Upper lobe of left lung (tissue), 6 donors: ENCODE data around the gene ANKRD40CL. TPM values are rescaled to one million over a fixed set of nuclear protein-coding genes. Genes with fewer than 3 reads are reported as not detected.

ENCODE experiments used
- ATAC-seq, 2 donors: fragments of 200-7000 bp; cut with Tn5 transposase; one replicate each; pipeline ENCODE4 v1.9.1; 2022; ENCODE audit warnings: mild to moderate bottlenecking in 2 of 2, moderate library complexity in 2 of 2; ENCODE audit not compliant: low FRiP score in 2 of 2
- DNase-seq, 2 donors: peaks; one replicate each; pipeline ENCODE4 v3.0.0-alpha.2; 2019 to 2020
- H3K27ac ChIP-seq, 4 donors: fragments of 200-600 bp; sonication (generic); one replicate each; pipeline ENCODE4 v1.5.1; 2016 to 2019
- H3K27me3 ChIP-seq, 4 donors: fragments of 200-600 bp; sonication (generic); one replicate each; pipeline ENCODE4 v1.5.1; 2017 to 2019
- H3K36me3 ChIP-seq, 4 donors: fragments of 200-600 bp; sonication (generic); one replicate each; pipeline ENCODE4 v1.5.1; 2016 to 2019
- H3K4me1 ChIP-seq, 4 donors: fragments of 200-600 bp; sonication (generic); one replicate each; pipeline ENCODE4 v1.5.1; 2018 to 2019
- H3K4me3 ChIP-seq, 4 donors: fragments of 200-600 bp; sonication (generic); one replicate each; pipeline ENCODE4 v1.5.1; 2017 to 2019; ENCODE audit warnings: mild to moderate bottlenecking in 2 of 4, moderate library complexity in 1 of 4
- H3K9me3 ChIP-seq, 4 donors: fragments of 200-600 bp; sonication (generic); one replicate each; pipeline ENCODE4 v1.5.1; 2018 to 2019
- CTCF ChIP-seq, 6 experiments: fragments of 450-650 bp in 4 of 6; fragments of 200-600 bp in 2 of 6; sonication (generic) in 2 of 6; IDR thresholded peaks; one replicate each; pipeline ENCODE4 v1.5.1; 2016 to 2019; ENCODE audit warnings: antibody characterized with exemption in 6 of 6
- EP300 ChIP-seq, 4 donors: sonication (generic); formaldehyde crosslinking; IDR thresholded peaks; one replicate each; pipeline ENCODE4 v1.5.1; 2017; ENCODE audit warnings: antibody characterized with exemption in 4 of 4, control low read depth in 2 of 4
- POLR2A ChIP-seq, 4 donors: fragments of 450-650 bp; IDR thresholded peaks; one replicate each; pipeline ENCODE4 v1.5.1; 2016 to 2017; ENCODE audit warnings: antibody characterized with exemption in 4 of 4, mild to moderate bottlenecking in 2 of 4
- POLR2AphosphoS5 ChIP-seq, 2 donors: sonication (generic); formaldehyde crosslinking; IDR thresholded peaks; one replicate each; pipeline ENCODE4 v1.5.1; 2017; ENCODE audit warnings: antibody characterized with exemption in 2 of 2
- WGBS, 2 donors: methylation state at CpG; one replicate each; pipeline ENCODE4 v1.1.5; 2017 to 2018; 5-methylcytosine and 5-hydroxymethylcytosine counted together
- total RNA-seq, 6 donors: library from RNA; depleted of rRNA in 4 of 6; stranded (reverse); fragments of >200 nt in 4 of 6; gene quantifications; one replicate each; pipeline versions ENCODE4 v1.1.0 to v1.2.1, GENCODE V29; 2016 to 2021
- donor health status: DM: no; HTN: no; CAD: no; lungs with moderate emphysema.
- donor health status: DM: no; HTN: yes; CAD: no; lungs with severe emphysema.

The ANKRD40CL gene
- total RNA-seq, 6 donors from 2014 or later, result not detected

- H3K4me3 ChIP-seq, result no peak overlapping the region
These were observed 36.4 kb upstream of the ANKRD40CL start for GRCh38 chr17:50803676-50804075.

GRCh38 chr17:50802609-50803571 lies 35.6 kb upstream of the ANKRD40CL start:
- 86 to 91% methylated on average over 11 to 12 of the region's 12 CpGs for WGBS, 2 donors
- no peak overlapping the region for H3K4me3 ChIP-seq
- H3K27ac ChIP-seq, result no peak overlapping the region
- H3K36me3 ChIP-seq, result no peaks in the 10 kb centered on the region
- no peaks in the 10 kb centered on the region for H3K9me3 ChIP-seq
- no peak for DNase-seq
- H3K27me3 ChIP-seq, result no peaks in the 10 kb centered on the region
- no peaks in the 10 kb centered on the region for H3K4me1 ChIP-seq
- TF ChIP-seq EP300 (IDR thresholded peaks at IDR 0.05), result no peak
- no peak for TF ChIP-seq POLR2A (IDR thresholded peaks at IDR 0.05)
- no peak for TF ChIP-seq POLR2AphosphoS5 (IDR thresholded peaks at IDR 0.05)
- no peak for TF ChIP-seq CTCF (IDR thresholded peaks at IDR 0.05)
- ATAC-seq, result no peak

More at GRCh38 chr17:50803676-50804075, 36.4 kb upstream of the ANKRD40CL start:
- no peaks in the 10 kb centered on the region for H3K9me3 ChIP-seq
- 88 to 93% methylated on average over 6 of the region's 6 CpGs for WGBS, 2 donors
- no peak for TF ChIP-seq EP300 (IDR thresholded peaks at IDR 0.05)
- TF ChIP-seq POLR2AphosphoS5 (IDR thresholded peaks at IDR 0.05), result no peak
- no peaks in the 10 kb centered on the region for H3K4me1 ChIP-seq
- ATAC-seq (no peak), DNase-seq (no peak)
- no peak overlapping the region for H3K27ac ChIP-seq
- H3K36me3 ChIP-seq, result no peaks in the 10 kb centered on the region
- no peaks in the 10 kb centered on the region for H3K27me3 ChIP-seq

- ATAC-seq, result no peak
- TF ChIP-seq CTCF (IDR thresholded peaks at IDR 0.05) (no peak), POLR2A (IDR thresholded peaks at IDR 0.05) (no peak), EP300 (IDR thresholded peaks at IDR 0.05) (no peak), POLR2AphosphoS5 (IDR thresholded peaks at IDR 0.05) (no peak)
- no peak overlapping the region for H3K27ac ChIP-seq
These were observed 32.9 kb upstream of the ANKRD40CL start for GRCh38 chr17:50800196-50800700.

GRCh38 chr17:50799582-50799981 lies 32.3 kb upstream of the ANKRD40CL start:
- peak in 1 of 2 donors; percentile 59 for DNase-seq
- no peak overlapping the region for H3K27ac ChIP-seq

More at GRCh38 chr17:50800196-50800700, 32.9 kb upstream of the ANKRD40CL start:
- WGBS, 2 donors, result 93 to 96% methylated on average over 12 of the region's 12 CpGs
- Histone ChIP-seq H3K36me3 (no peaks in the 10 kb centered on the region), H3K27me3 (no peaks in the 10 kb centered on the region), H3K4me1 (no peaks in the 10 kb centered on the region), H3K4me3 (no peak overlapping the region), H3K9me3 (no peaks in the 10 kb centered on the region)
- no peak for DNase-seq

More at GRCh38 chr17:50799582-50799981, 32.3 kb upstream of the ANKRD40CL start:
- no peak for TF ChIP-seq POLR2A (IDR thresholded peaks at IDR 0.05)
- no peak for TF ChIP-seq CTCF (IDR thresholded peaks at IDR 0.05)
- no peak for TF ChIP-seq POLR2AphosphoS5 (IDR thresholded peaks at IDR 0.05)
- TF ChIP-seq EP300 (IDR thresholded peaks at IDR 0.05), result no peak
- WGBS, 2 donors, result 85 to 90% methylated on average over 5 to 9 of the region's 9 CpGs
- Histone ChIP-seq H3K4me1 (no peaks in the 10 kb centered on the region), H3K27me3 (no peaks in the 10 kb centered on the region), H3K9me3 (no peaks in the 10 kb centered on the region), H3K4me3 (no peak overlapping the region), H3K36me3 (no peaks in the 10 kb centered on the region)
- no peak for ATAC-seq
